Activated CD4-positive, alpha-beta T cell treated with anti-CD3 and anti-CD28 coated beads, Interleukin-2, amount 10 ng/mL, durations not matched to agents 24 days and 14 days (primary cell): Measurements from ENCODE around the gene F2RL1. TPM values are rescaled to one million over a fixed set of nuclear protein-coding genes. Genes with fewer than 3 reads are reported as not detected.

ENCODE experiments used
- DNase-seq: peaks from one replicate; pipeline ENCODE4 v3.0.0; 2022
- H3K27ac Mint-ChIP-seq: one replicate; pipeline ENCODE4 v1.8.0; 2022; ENCODE audit warnings: mild to moderate bottlenecking, mixed read lengths
- H3K27me3 Mint-ChIP-seq: one replicate; pipeline ENCODE4 v1.8.0; 2022; ENCODE audit warnings: mixed read lengths
- H3K36me3 Mint-ChIP-seq: one replicate; pipeline ENCODE4 v1.8.0; 2022; ENCODE audit warnings: low read depth, mild to moderate bottlenecking, mixed read lengths
- H3K4me1 Mint-ChIP-seq: one replicate; pipeline ENCODE4 v1.8.0; 2021; ENCODE audit warnings: mixed read lengths
- H3K4me3 Mint-ChIP-seq: one replicate; pipeline ENCODE4 v1.8.0; 2022; ENCODE audit warnings: mild to moderate bottlenecking, moderate library complexity, mixed read lengths
- H3K9me3 Mint-ChIP-seq: one replicate; pipeline ENCODE4 v1.8.0; 2021; ENCODE audit warnings: mixed read lengths
- intact Hi-C: fragments of 100-400 bp; cut with micrococcal nuclease; formaldehyde crosslinking; loops from one replicate; pipeline ENCODE4 v1.15.1; 2023
- total RNA-seq: library from RNA; stranded (reverse); gene quantifications from 2 replicates; pipeline ENCODE4 v1.2.3, GENCODE V29; 2022

Gene F2RL1
- total RNA-seq, 1 donor from 2014 or later = 0.23 TPM

DNA sequence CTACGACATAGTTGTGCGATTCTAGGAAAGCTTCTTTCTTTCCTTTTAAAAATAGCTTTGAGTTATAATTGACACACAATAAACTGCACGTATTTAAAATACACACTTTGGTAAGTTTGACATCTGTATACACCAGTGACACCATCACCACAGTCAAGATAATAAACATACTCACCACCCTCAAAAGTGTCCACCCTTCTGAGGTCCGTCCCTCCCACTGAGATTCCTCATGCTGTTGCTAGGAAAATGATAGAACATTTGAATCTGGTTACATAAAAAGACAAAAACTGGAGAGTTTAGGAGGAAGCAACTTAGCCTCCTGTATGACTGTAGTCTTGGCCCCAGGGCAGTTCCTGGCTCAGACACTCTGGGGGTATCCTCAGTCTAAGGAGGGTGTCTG, 48.2 kb downstream of the F2RL1 start:
- no peaks in the 10 kb centered on the region for H3K9me3 Mint-ChIP-seq
- H3K4me1 Mint-ChIP-seq = peaks cover 6% of the 10 kb centered on the region
- no peak overlapping the region for H3K4me3 Mint-ChIP-seq
- DNase-seq = no peak
- H3K27me3 Mint-ChIP-seq = no peaks in the 10 kb centered on the region
- intact Hi-C loops = no loop called here
- H3K27ac Mint-ChIP-seq = no peak overlapping the region
- H3K36me3 Mint-ChIP-seq = no peaks in the 10 kb centered on the region

GRCh38 chr5:76867827-76868693, 49.2 kb downstream of the F2RL1 start:
- Mint-ChIP-seq H3K4me1 (peaks cover 6% of the 10 kb centered on the region), H3K36me3 (no peaks in the 10 kb centered on the region), H3K4me3 (no peak overlapping the region), H3K9me3 (no peaks in the 10 kb centered on the region), H3K27me3 (no peaks in the 10 kb centered on the region), H3K27ac (no peak overlapping the region)
- intact Hi-C loops = loop anchor here (1.0 kb wide), 2 partner anchors 148 to 209 kb away; no protein-coding TSS in a partner anchor
- peak; percentile 91 for DNase-seq

DNA sequence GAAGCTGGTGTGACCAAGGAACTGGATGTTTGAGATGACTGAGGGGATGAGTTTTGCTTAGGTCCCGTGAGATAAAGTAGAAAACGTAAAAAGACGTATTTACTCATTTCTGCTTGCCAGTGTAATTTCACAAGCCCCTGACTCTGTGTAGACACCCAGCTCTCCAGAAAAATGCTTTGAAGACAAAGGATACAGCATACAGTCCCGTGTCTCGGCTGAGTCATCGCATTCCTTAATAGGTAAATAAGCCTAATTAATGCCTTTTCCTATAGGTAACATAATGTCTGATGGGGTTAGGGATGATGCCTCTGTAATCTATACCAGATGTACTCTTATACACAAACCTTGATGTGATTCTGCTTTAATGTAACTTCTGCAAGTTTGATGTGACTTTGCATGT, 51.2 kb downstream of the F2RL1 start:
- Mint-ChIP-seq H3K9me3 (no peaks in the 10 kb centered on the region), H3K4me1 (peaks cover 9% of the 10 kb centered on the region), H3K36me3 (no peaks in the 10 kb centered on the region), H3K27ac (no peak overlapping the region), H3K27me3 (no peaks in the 10 kb centered on the region), H3K4me3 (no peak overlapping the region)
- DNase-seq = no peak
- intact Hi-C loops = no loop called here

GRCh38 chr5:76874088-76874581, 55.3 kb downstream of the F2RL1 start:
- intact Hi-C loops = no loop called here
- Mint-ChIP-seq H3K4me1 (peaks cover 3% of the 10 kb centered on the region), H3K4me3 (no peak overlapping the region), H3K27me3 (no peaks in the 10 kb centered on the region), H3K9me3 (no peaks in the 10 kb centered on the region), H3K36me3 (no peaks in the 10 kb centered on the region), H3K27ac (no peak overlapping the region)
- no peak for DNase-seq

Other genes starting within 250 kb of the F2RL1 start
- gene F2RL2, start 195.6 kb upstream of the F2RL1 start, total RNA-seq = not detected in 2 replicates
- gene F2R, start 102.9 kb upstream of the F2RL1 start, total RNA-seq = 2.3 and 2.9 TPM in 2 replicates
- gene S100Z, start 31.0 kb downstream of the F2RL1 start, total RNA-seq = 1.4 and 1.5 TPM in 2 replicates
- 0.23 and 0.31 TPM in 2 replicates for gene CRHBP, start 134.0 kb downstream of the F2RL1 start, total RNA-seq
- gene AGGF1, start 211.4 kb downstream of the F2RL1 start, total RNA-seq = 29.1 and 32.9 TPM in 2 replicates